Measurements from ENCODE around the gene SBK1. TPM values are rescaled to one million over a fixed set of nuclear protein-coding genes. Genes with fewer than 3 reads are reported as not detected.

The SBK1 gene
- under 1 TPM in 2 of 4 donors, not detected in 2; 0.17 to 0.22 TPM for total RNA-seq

- TF ChIP-seq, protein P1, sequence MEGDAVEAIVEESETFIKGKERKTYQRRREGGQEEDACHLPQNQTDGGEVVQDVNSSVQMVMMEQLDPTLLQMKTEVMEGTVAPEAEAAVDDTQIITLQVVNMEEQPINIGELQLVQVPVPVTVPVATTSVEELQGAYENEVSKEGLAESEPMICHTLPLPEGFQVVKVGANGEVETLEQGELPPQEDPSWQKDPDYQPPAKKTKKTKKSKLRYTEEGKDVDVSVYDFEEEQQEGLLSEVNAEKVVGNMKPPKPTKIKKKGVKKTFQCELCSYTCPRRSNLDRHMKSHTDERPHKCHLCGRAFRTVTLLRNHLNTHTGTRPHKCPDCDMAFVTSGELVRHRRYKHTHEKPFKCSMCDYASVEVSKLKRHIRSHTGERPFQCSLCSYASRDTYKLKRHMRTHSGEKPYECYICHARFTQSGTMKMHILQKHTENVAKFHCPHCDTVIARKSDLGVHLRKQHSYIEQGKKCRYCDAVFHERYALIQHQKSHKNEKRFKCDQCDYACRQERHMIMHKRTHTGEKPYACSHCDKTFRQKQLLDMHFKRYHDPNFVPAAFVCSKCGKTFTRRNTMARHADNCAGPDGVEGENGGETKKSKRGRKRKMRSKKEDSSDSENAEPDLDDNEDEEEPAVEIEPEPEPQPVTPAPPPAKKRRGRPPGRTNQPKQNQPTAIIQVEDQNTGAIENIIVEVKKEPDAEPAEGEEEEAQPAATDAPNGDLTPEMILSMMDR (IDR thresholded peaks at IDR 0.05; ENCODE audit: low read depth): no peak
Measured at GRCh38 chr16:28291651-28292626, at the start of gene SBK1. TSS of gene SBK1 (plus strand) at chr16:28292525. CDS start at chr16:28317392, 24,867 bp downstream.

GRCh38 chr16:28250999-28251398 lies 41.3 kb upstream of the SBK1 start:
- TF ChIP-seq, protein P1 (IDR thresholded peaks at IDR 0.05; ENCODE audit: low read depth): no peak

- TF ChIP-seq, protein P1 (IDR thresholded peaks at IDR 0.05; ENCODE audit: low read depth): no peak
Measured at GRCh38 chr16:28254158-28254557, 38.2 kb upstream of the SBK1 start.

DNA sequence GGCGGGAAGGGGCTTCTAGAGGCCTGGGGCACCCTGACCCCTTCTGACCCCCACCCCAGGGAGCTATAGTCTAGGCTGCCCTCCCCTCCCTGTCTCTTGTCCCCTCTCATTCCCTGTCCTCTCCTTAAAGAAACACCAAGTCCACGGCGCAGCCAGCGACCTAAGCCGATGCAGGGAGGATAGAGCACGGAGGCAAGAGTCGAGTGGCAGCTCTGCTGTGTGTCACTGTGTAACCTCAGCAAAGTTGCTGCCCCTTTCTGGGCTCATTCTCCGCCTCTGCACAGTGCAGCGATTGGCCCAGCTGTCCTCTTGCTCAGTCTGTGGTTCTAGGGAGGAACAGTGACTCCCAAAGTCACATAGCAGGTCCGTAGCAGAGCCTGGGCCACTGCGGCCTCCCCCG lies 36.5 kb upstream of the SBK1 start:
- TF ChIP-seq, protein P1 (IDR thresholded peaks at IDR 0.05; ENCODE audit: low read depth): no peak

DNA sequence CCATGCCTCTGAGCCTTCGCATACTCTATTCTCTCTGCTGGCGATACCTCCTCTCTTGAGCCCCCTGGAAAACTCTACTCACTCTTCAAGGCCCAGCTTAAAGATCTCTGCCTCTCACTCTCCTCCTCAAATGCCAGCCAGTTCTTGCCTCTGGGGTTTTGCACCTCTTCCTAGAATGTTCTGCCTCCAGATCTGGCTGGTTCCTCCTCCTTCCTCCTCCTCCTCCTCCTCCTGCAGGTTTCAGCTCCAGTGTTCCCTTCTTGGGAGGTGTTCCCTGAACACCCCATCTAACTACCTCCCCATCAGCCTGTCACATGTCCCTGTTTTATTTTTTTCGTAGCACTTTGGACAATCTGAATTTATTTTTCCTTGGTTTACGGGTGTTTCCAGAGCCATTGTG lies 35.1 kb upstream of the SBK1 start:
- TF ChIP-seq, protein P1 (IDR thresholded peaks at IDR 0.05; ENCODE audit: low read depth): no peak

DNA sequence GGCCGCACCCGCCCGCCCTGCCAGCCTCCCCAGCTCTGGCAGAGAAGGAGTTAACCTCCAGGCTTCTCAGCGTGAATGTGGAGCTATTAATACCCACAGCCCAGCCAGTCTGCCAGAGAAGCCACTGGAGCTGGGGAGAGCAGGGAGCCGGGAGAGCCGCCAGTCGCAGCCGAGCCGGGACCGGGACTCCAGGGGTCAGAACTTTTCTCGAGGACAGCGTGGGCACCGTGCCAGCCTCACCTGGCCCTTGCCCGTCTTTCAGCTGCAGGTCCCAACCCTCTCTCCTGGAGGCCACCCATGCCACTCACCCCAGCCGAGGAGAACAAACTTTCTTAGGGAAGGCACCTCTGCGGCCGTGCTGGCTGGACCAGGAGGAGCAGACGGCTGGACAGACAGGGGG lies 33.8 kb upstream of the SBK1 start:
- TF ChIP-seq, protein P1 (IDR thresholded peaks at IDR 0.05; ENCODE audit: low read depth): no peak

GRCh38 chr16:28259091-28259780 lies 33.1 kb upstream of the SBK1 start:
- TF ChIP-seq, protein P1 (IDR thresholded peaks at IDR 0.05; ENCODE audit: low read depth): no peak

All from subcutaneous adipose tissue (tissue), 4 donors.